GM12878 (cell line): Measurements from ENCODE around the gene CCDC17. TPM values are rescaled to one million over a fixed set of nuclear protein-coding genes. Genes with fewer than 3 reads are reported as not detected.
A peak's percentile ranks its signal among the peaks of the same experiment; 100 is the strongest.

Experiments
- ATAC-seq: fragments of 200-7000 bp; cut with Tn5 transposase; 3 replicates; pipeline ENCODE4 v1.9.1; 2020; ENCODE audit warnings: mild to moderate bottlenecking, moderate library complexity
- BruUV-seq: library from RNA; stranded (reverse); fragments of 400-500 nt; replicated peaks from 2 replicates; lab custom pipeline; 2021; lab: Mats Ljungman, UMichigan
- CTCF ChIA-PET: fragments of 300-600 bp; sonication (Branson Sonifier 250); formaldehyde crosslinking; extraction: SDS; loops from one replicate; lab custom pipeline; 2021; ENCODE audit warnings: inconsistent platforms; lab: Yijun Ruan, JAX
- POLR2A ChIA-PET: fragments of 350-600 bp; formaldehyde crosslinking; extraction: SDS; loops from one replicate; lab custom pipeline; 2021; ENCODE audit warnings: inconsistent platforms; lab: Charles Lee
- RAD21 ChIA-PET: fragments of 300-600 bp; sonication (Branson Sonifier 250); formaldehyde crosslinking; loops from one replicate; lab custom pipeline; 2023; ENCODE audit warnings: antibody characterized with exemption; ENCODE audit not compliant: unreplicated experiment; lab: Charles Lee
- SMC1A ChIA-PET: fragments of 300-600 bp; sonication (Branson Sonifier 250); formaldehyde crosslinking; loops from one replicate; lab custom pipeline; 2023; ENCODE audit not compliant: unreplicated experiment, uncharacterized antibody; lab: Charles Lee
- DNase-seq: peaks from one replicate; pipeline ENCODE4 v3.0.0-alpha.2; 2011; ENCODE audit warnings: low read depth, low spot score
- FAIRE-seq: peaks from 3 replicates; lab custom pipeline; 2011; peaks lifted over from hg19 to GRCh38; lab: Jason Lieb, UNC
- H2AFZ ChIP-seq: 2 replicates; pipeline ENCODE4 v1.6.0; 2011; ENCODE audit warnings: low read depth, low read length, control low read depth; ENCODE audit not compliant: control insufficient read depth
- H3K27ac ChIP-seq: 2 replicates; pipeline ENCODE4 v1.5.1; 2011; ENCODE audit warnings: control low read depth; ENCODE audit not compliant: control insufficient read depth, insufficient read depth
- H3K27me3 ChIP-seq, 2 experiments: replicated peaks in 1 of 2; 2 replicates each; pipeline versions ENCODE4 v1.6.0 to v1.6.1; 2011; ENCODE audit warnings: low read length in 1 of 2; ENCODE audit not compliant: control insufficient read depth in 2 of 2, insufficient read depth in 2 of 2
- H3K36me3 ChIP-seq, 2 experiments: 2 replicates each; pipeline ENCODE4 v1.5.1; 2011; ENCODE audit warnings: low read length in 1 of 2; ENCODE audit not compliant: control insufficient read depth in 2 of 2, insufficient read depth in 2 of 2
- H3K4me1 ChIP-seq: 2 replicates; pipeline ENCODE4 v1.6.1; 2011; ENCODE audit warnings: mild to moderate bottlenecking, low read length, moderate library complexity, mixed read lengths; ENCODE audit not compliant: control insufficient read depth, insufficient read depth
- H3K4me2 ChIP-seq: 2 replicates; pipeline ENCODE4 v1.6.0; 2011; ENCODE audit warnings: control low read depth; ENCODE audit not compliant: control insufficient read depth, insufficient read depth
- H3K4me3 ChIP-seq: fragments of 200-600 bp; sonication (generic); 2 replicates; pipeline ENCODE4 v1.5.1; 2016
- H3K79me2 ChIP-seq: 2 replicates; pipeline ENCODE4 v1.6.0; 2011; ENCODE audit warnings: low read length; ENCODE audit not compliant: control insufficient read depth, insufficient read depth
- H3K9ac ChIP-seq: 2 replicates; pipeline ENCODE4 v1.8.0; 2011; ENCODE audit warnings: low read length, control low read depth, mixed read lengths; ENCODE audit not compliant: control insufficient read depth, insufficient read depth
- H3K9me3 ChIP-seq: replicated peaks from 3 replicates; pipeline ENCODE4 v1.5.1; 2011; ENCODE audit warnings: mild to moderate bottlenecking, low read length; ENCODE audit not compliant: control insufficient read depth, insufficient read depth
- H4K20me1 ChIP-seq: 2 replicates; pipeline ENCODE4 v1.6.0; 2011; ENCODE audit not compliant: control insufficient read depth, insufficient read depth
- BACH1 ChIP-seq: fragments of 450-650 bp; IDR thresholded peaks from 2 replicates; pipeline ENCODE4 v1.6.1; 2017; ENCODE audit warnings: mild to moderate bottlenecking, borderline replicate concordance
- BCLAF1 ChIP-seq: fragments of 450-650 bp; IDR thresholded peaks from 2 replicates; pipeline ENCODE4 v1.6.1; 2017; ENCODE audit warnings: antibody characterized with exemption, mild to moderate bottlenecking, moderate library complexity
- CBX3 ChIP-seq: fragments of 200-600 bp; sonication (generic); IDR thresholded peaks from 2 replicates; pipeline ENCODE4 v1.6.1; 2016; ENCODE audit warnings: low read depth, borderline replicate concordance
- CHD2 ChIP-seq: IDR thresholded peaks from 2 replicates; pipeline ENCODE4 v1.6.1; 2011; ENCODE audit warnings: low read depth, low read length, improper control_type of control experiment, borderline replicate concordance
- DPF2 ChIP-seq: fragments of 450-650 bp; IDR thresholded peaks from 2 replicates; pipeline ENCODE4 v1.6.1; 2017; ENCODE audit warnings: mild to moderate bottlenecking
- E2F8 ChIP-seq: fragments of 450-650 bp; IDR thresholded peaks from 2 replicates; pipeline ENCODE4 v1.6.1; 2018; ENCODE audit warnings: mild to moderate bottlenecking, low read depth, moderate library complexity; ENCODE audit not compliant: partially characterized antibody
- GABPA ChIP-seq: IDR thresholded peaks from 2 replicates; pipeline ENCODE4 v1.6.1; 2014; ENCODE audit warnings: antibody characterized with exemption, low read depth, mild to moderate bottlenecking, inconsistent platforms
- HDGF ChIP-seq: fragments of 450-650 bp; IDR thresholded peaks from 2 replicates; pipeline ENCODE4 v1.6.1; 2016; ENCODE audit warnings: antibody characterized with exemption
- HSF1 ChIP-seq: fragments of 150-350 bp; IDR thresholded peaks from 2 replicates; pipeline ENCODE4 v1.6.1; 2014; ENCODE audit warnings: mild to moderate bottlenecking, low read depth, low read length
- IRF5 ChIP-seq: fragments of 450-650 bp; IDR thresholded peaks from 2 replicates; pipeline ENCODE4 v1.6.1; 2017; ENCODE audit warnings: borderline replicate concordance
- LARP7 ChIP-seq: fragments of 450-650 bp; IDR thresholded peaks from 2 replicates; pipeline ENCODE4 v1.6.1; 2017; ENCODE audit warnings: mild to moderate bottlenecking
- MYB ChIP-seq: fragments of 150-350 bp; IDR thresholded peaks from 2 replicates; pipeline ENCODE4 v1.6.1; 2014; ENCODE audit warnings: mild to moderate bottlenecking, low read depth, low read length, borderline replicate concordance
- STAT1 ChIP-seq: fragments of 450-650 bp; conservative IDR thresholded peaks from 2 replicates; pipeline ENCODE4 v1.6.1; 2014; ENCODE audit warnings: antibody characterized with exemption, mild to moderate bottlenecking
- USF2 ChIP-seq: IDR thresholded peaks from 2 replicates; pipeline ENCODE4 v1.6.1; 2011; ENCODE audit warnings: low read depth, low read length, improper control_type of control experiment, borderline replicate concordance
- WGBS: methylation state at CpG from one replicate; pipeline ENCODE4 v1.1.6; 2016; ENCODE audit warnings: low lambda C conversion rate; ENCODE audit not compliant: insufficient replicate concordance, insufficient coverage; ENCODE audit errors: missing lambda C conversion rate; 5-methylcytosine and 5-hydroxymethylcytosine counted together
- in situ Hi-C: fragments of 300-500 bp; cut with MboI; formaldehyde crosslinking; loops from 9 replicates; pipeline ENCODE4 v1.14.3; 2018; ENCODE audit warnings: mixed read lengths
- intact Hi-C: fragments of 100-400 bp; cut with micrococcal nuclease; formaldehyde crosslinking; loops from one replicate; pipeline ENCODE4 v1.14.2; 2022; ENCODE audit not compliant: unreplicated experiment
- polyA plus RNA-seq, 11 experiments: library from polyadenylated mRNA; depleted of rRNA in 4 of 11; unstranded in 6 of 11; stranded (reverse) in 5 of 11; fragments of >200 nt; fragmentation: Nextera tagmentation in 4 of 11; fragmentation: Illumina TruSeq in 1 of 11; extraction: Ambion mirVana in 4 of 11; extraction: Trizol in 1 of 11; gene quantifications; 1 replicate in 1 of 11; 2 replicates in 10 of 11; pipeline versions ENCODE4 v1.2.1 to v1.2.3, GENCODE V29; 2011 to 2016; ENCODE audit warnings: inconsistent platforms in 2 of 11, missing spikeins in 2 of 11, low read depth in 1 of 11
- total RNA-seq, 4 experiments: library from RNA; depleted of rRNA in 3 of 4; stranded (reverse); fragments of >200 nt in 3 of 4; fragmentation: Illumina TruSeq in 1 of 4; extraction: Trizol in 1 of 4; gene quantifications; 2 replicates each; pipeline versions ENCODE4 v1.2.1 to v1.2.3, GENCODE V29; 2013 to 2021

CCDC17 gene
- total and polyA plus RNA-seq, 10 of the 15 experiments (the other 5 are each of a cell fraction or from before 2014, with no cell fraction given): 0.15 to 1.9 (median 0.69) TPM

GRCh38 chr1:45607404-45608074 is 16.3 kb downstream of the CCDC17 start:
- H2AFZ ChIP-seq: no peak overlapping the region
- FAIRE-seq: no peak
- TF ChIP-seq BACH1: no peak
- TF ChIP-seq E2F8: no peak
- no peak for TF ChIP-seq CHD2
- no peak for TF ChIP-seq STAT1
- TF ChIP-seq HSF1: no peak
- no peak for TF ChIP-seq DPF2
- TF ChIP-seq HDGF: no peak
- TF ChIP-seq BCLAF1: no peak
- no peak for TF ChIP-seq CBX3
- TF ChIP-seq LARP7: no peak
- no peak for TF ChIP-seq GABPA
- TF ChIP-seq MYB: no peak
- no peak for TF ChIP-seq USF2
- no peak for TF ChIP-seq IRF5

More at GRCh38 chr1:45607404-45608074, 16.3 kb downstream of the CCDC17 start:
- Histone ChIP-seq H3K27me3 (no peaks in the 10 kb centered on the region), H3K4me1 (peaks cover 12% of the 10 kb centered on the region), H3K4me2 (no peak overlapping the region), H3K9me3 (no peaks in the 10 kb centered on the region), H3K9ac (no peak overlapping the region), H4K20me1 (no peaks in the 10 kb centered on the region), H3K79me2 (peaks cover 2% of the 10 kb centered on the region; the same call in 1 of the 2 replicates), H3K27ac (no peak overlapping the region), H3K36me3 (peaks cover 14 to 29% of the 10 kb centered on the region in 2 experiments; a peak in 3 of 4 replicates), H3K4me3 (no peak overlapping the region)
- DNase-seq: no peak
- in situ Hi-C loops (no loop called here), intact Hi-C loops (no loop called here)
- BruUV-seq: TSS peak; percentile 39
- ChIA-PET RAD21 (no interaction called here), SMC1A (no interaction called here), CTCF (no interaction called here), POLR2A (no interaction called here)
- ATAC-seq: no peak
- WGBS: 67% methylated on average over 6 of the region's 6 CpGs
